ENCODE results near the gene CLEC4G.

- no peak for TF ChIP-seq CTCF (IDR thresholded peaks at IDR 0.05; ENCODE audit: insufficient read depth, low read length, poor library complexity, severe bottlenecking)
- no peak for TF ChIP-seq EZH2phosphoT487 (conservative IDR thresholded peaks at IDR 0.05; ENCODE audit: low read length)
These were observed 5.3 kb upstream of the CLEC4G start for GRCh38 chr19:7737215-7737614.

All from SU-DHL-6 (cell line).